HCT116 (cell line): ENCODE results near the gene SMPDL3B. TPM values are rescaled to one million over a fixed set of nuclear protein-coding genes. Genes with fewer than 3 reads are reported as not detected.
A peak's percentile ranks its signal among the peaks of the same experiment; 100 is the strongest.

Source experiments
- ATAC-seq: fragments of 200-7000 bp; cut with Tn5 transposase; 2 replicates; pipeline ENCODE4 v1.9.1; 2020; ENCODE audit warnings: mild to moderate bottlenecking, moderate library complexity
- BruUV-seq: library from RNA; stranded (reverse); fragments of 400-500 nt; replicated peaks from 2 replicates; lab custom pipeline; 2021; lab: Mats Ljungman, UMichigan
- CTCF ChIA-PET: fragments of 300-600 bp; sonication (Branson Sonifier 250); formaldehyde crosslinking; loops from one replicate; lab custom pipeline; 2021; ENCODE audit warnings: antibody characterized with exemption; lab: Charles Lee
- POLR2A ChIA-PET: fragments of 300-600, 350-600 bp; sonication (Branson Sonifier 250); formaldehyde crosslinking; loops from one replicate; lab custom pipeline; 2021; ENCODE audit warnings: antibody characterized with exemption; lab: Charles Lee
- RAD21 ChIA-PET, 2 experiments: fragments of 300-600 bp; sonication (Branson Sonifier 250); formaldehyde crosslinking; loops; one replicate each; lab custom pipeline; 2023; ENCODE audit warnings: low total read pairs in 2 of 2; ENCODE audit not compliant: uncharacterized antibody in 2 of 2, unreplicated experiment in 2 of 2, low non-redundant PET in 1 of 2; lab: Charles Lee
- DNase-seq: peaks from one replicate; pipeline ENCODE4 v3.0.0-alpha.2; 2010; ENCODE audit warnings: low read depth, low spot score
- H2AFZ ChIP-seq: fragments of 200-600 bp; shearing (Covaris generic), sonication (generic); 2 replicates; pipeline ENCODE4 v1.6.1; 2017; ENCODE audit warnings: low read depth, mixed run types, mixed read lengths, antibody characterized with exemption, low read length; ENCODE audit not compliant: poor library complexity, severe bottlenecking
- H3K27ac ChIP-seq: 2 replicates; pipeline ENCODE4 v1.5.1; 2012; ENCODE audit warnings: low read depth, low read length
- H3K27me3 ChIP-seq: fragments of 200-600 bp; sonication (generic); 2 replicates; pipeline ENCODE4 v1.6.1; 2016; ENCODE audit warnings: mixed run types, low read length, mixed read lengths; ENCODE audit not compliant: insufficient read depth
- H3K36me3 ChIP-seq, 2 experiments: fragments of 200-500 bp in 1 of 2; fragments of 200-600 bp in 1 of 2; sonication (Bioruptor generic) in 1 of 2; sonication (generic) in 1 of 2; 2 replicates each; pipeline versions ENCODE4 v1.5.1 to v1.6.1; 2014 to 2016; ENCODE audit warnings: low read length in 2 of 2, inconsistent platforms in 1 of 2, mixed read lengths in 1 of 2, mixed run types in 1 of 2; ENCODE audit not compliant: insufficient read depth in 2 of 2, control insufficient read depth in 1 of 2
- H3K4me1 ChIP-seq, 2 experiments: fragments of 200-600 bp in 1 of 2; sonication (generic) in 1 of 2; 2 replicates each; pipeline versions ENCODE4 v1.5.1 to v1.6.1; 2012 to 2017; ENCODE audit warnings: low read length in 2 of 2, inconsistent platforms in 1 of 2, mild to moderate bottlenecking in 1 of 2, mixed read lengths in 1 of 2, mixed run types in 1 of 2, moderate library complexity in 1 of 2; ENCODE audit not compliant: insufficient read depth in 2 of 2, control insufficient read depth in 1 of 2
- H3K4me2 ChIP-seq: fragments of 200-600 bp; sonication (generic); 2 replicates; pipeline ENCODE4 v1.6.1; 2017; ENCODE audit warnings: mixed run types, low read length, mixed read lengths
- H3K4me3 ChIP-seq, 2 experiments: fragments of 200-600 bp in 1 of 2; sonication (generic) in 1 of 2; replicated peaks in 1 of 2; 2 replicates each; pipeline ENCODE4 v1.5.1; 2011 to 2016; ENCODE audit warnings: low read length in 2 of 2, control low read depth in 1 of 2, low read depth in 1 of 2, mild to moderate bottlenecking in 1 of 2, mixed read lengths in 1 of 2, mixed run types in 1 of 2
- H3K79me2 ChIP-seq: fragments of 200-600 bp; sonication (generic); 2 replicates; pipeline ENCODE4 v1.6.1; 2017; ENCODE audit warnings: mild to moderate bottlenecking, mixed run types, low read length, moderate library complexity, mixed read lengths; ENCODE audit not compliant: insufficient read depth
- H3K9ac ChIP-seq: fragments of 200-600 bp; sonication (generic); 2 replicates; pipeline ENCODE4 v1.6.1; 2016; ENCODE audit warnings: low read length, mixed read lengths
- H3K9me2 ChIP-seq: fragments of 200-600 bp; sonication (generic), shearing (Covaris generic); 2 replicates; pipeline ENCODE4 v1.6.1; 2017; ENCODE audit warnings: mixed run types, mild to moderate bottlenecking, moderate library complexity; ENCODE audit not compliant: insufficient read depth
- H3K9me3 ChIP-seq, 2 experiments: fragments of 200-500 bp in 1 of 2; fragments of 200-600 bp in 1 of 2; sonication (Bioruptor generic) in 1 of 2; sonication (generic) in 1 of 2; 2 replicates each; pipeline ENCODE4 v1.6.1; 2014 to 2017; ENCODE audit warnings: low read length in 2 of 2, mixed read lengths in 2 of 2, inconsistent platforms in 1 of 2, low read depth in 1 of 2, mild to moderate bottlenecking in 1 of 2, mixed run types in 1 of 2, moderate library complexity in 1 of 2; ENCODE audit not compliant: control insufficient read depth in 1 of 2, insufficient read depth in 1 of 2
- H4K20me1 ChIP-seq: fragments of 200-600 bp; sonication (generic), shearing (Covaris generic); 2 replicates; pipeline ENCODE4 v1.6.1; 2017; ENCODE audit warnings: mixed run types, mild to moderate bottlenecking, moderate library complexity; ENCODE audit not compliant: insufficient read depth
- CBX3 ChIP-seq: IDR thresholded peaks from 2 replicates; pipeline ENCODE4 v1.6.1; 2012; ENCODE audit warnings: low read depth
- CEBPB ChIP-seq: IDR thresholded peaks from 2 replicates; pipeline ENCODE4 v1.6.1; 2012; ENCODE audit warnings: low read depth
- EGR1 ChIP-seq: IDR thresholded peaks from 2 replicates; pipeline ENCODE4 v1.6.1; 2012; ENCODE audit warnings: low read depth
- ELF1 ChIP-seq: IDR thresholded peaks from 2 replicates; pipeline ENCODE4 v1.6.1; 2012; ENCODE audit warnings: low read depth, borderline replicate concordance
- EZH2 ChIP-seq: fragments of 200-600 bp; sonication (generic); IDR thresholded peaks from 2 replicates; pipeline ENCODE4 v1.6.1; 2017; ENCODE audit warnings: antibody characterized with exemption, mixed run types
- EZH2phosphoT487 ChIP-seq: fragments of 200-600 bp; IDR thresholded peaks from 2 replicates; pipeline ENCODE4 v1.6.1; 2018; ENCODE audit warnings: antibody characterized with exemption, borderline replicate concordance
- FOSL1 ChIP-seq: IDR thresholded peaks from 2 replicates; pipeline ENCODE4 v1.6.1; 2012; ENCODE audit warnings: low read depth
- JUND ChIP-seq: IDR thresholded peaks from 2 replicates; pipeline ENCODE4 v1.6.1; 2012
- POLR2A ChIP-seq: IDR thresholded peaks from 2 replicates; pipeline ENCODE4 v1.7.0; 2011; ENCODE audit warnings: borderline replicate concordance; ENCODE audit not compliant: insufficient read depth, insufficient read length; ENCODE audit errors: extremely low read depth
- RAD21 ChIP-seq: IDR thresholded peaks from 2 replicates; pipeline ENCODE4 v1.6.1; 2012; ENCODE audit warnings: low read depth, mild to moderate bottlenecking
- SIN3A ChIP-seq: IDR thresholded peaks from 2 replicates; pipeline ENCODE4 v1.6.1; 2012; ENCODE audit warnings: low read depth
- SP1 ChIP-seq: IDR thresholded peaks from 2 replicates; pipeline ENCODE4 v1.6.1; 2012; ENCODE audit warnings: low read depth
- ZFX ChIP-seq: fragments of 450-650 bp; IDR thresholded peaks from 2 replicates; pipeline ENCODE4 v1.6.1; 2017
- ZNF274 ChIP-seq: fragments of 200-500 bp; sonication (Bioruptor generic); IDR thresholded peaks from 2 replicates; pipeline ENCODE4 v1.6.1; 2014; ENCODE audit warnings: mild to moderate bottlenecking, low read depth, low read length, inconsistent platforms
- intact Hi-C: fragments of 100-400 bp; cut with micrococcal nuclease; formaldehyde crosslinking; loops from 2 replicates; pipeline ENCODE4 v1.10.0; 2022
- total RNA-seq: library from RNA; stranded (reverse); gene quantifications from one replicate; pipeline ENCODE4 v1.2.1, GENCODE V29; 2021; ENCODE audit not compliant: unreplicated experiment
- TF ChIP-seq, protein P1 (sequence below): IDR thresholded peaks from 2 replicates; pipeline ENCODE4 v1.6.1; 2012
- TF ChIP-seq, protein P2 (sequence below): IDR thresholded peaks from 2 replicates; pipeline ENCODE4 v1.6.1; 2012
- TF ChIP-seq, protein P3 (sequence below), 3 experiments: fragments of 200-600 bp in 1 of 3; sonication (generic) in 1 of 3; IDR thresholded peaks in 2 of 3; conservative IDR thresholded peaks in 1 of 3; 2 replicates each; pipeline ENCODE4 v1.5.1; 2012 to 2017; ENCODE audit warnings: low read depth in 2 of 3, low read length in 2 of 3, antibody characterized with exemption in 1 of 3, borderline replicate concordance in 1 of 3, control low read depth in 1 of 3, mild to moderate bottlenecking in 1 of 3, mixed read lengths in 1 of 3, mixed run types in 1 of 3, moderate library complexity in 1 of 3; ENCODE audit not compliant: insufficient read depth in 1 of 3
- TF ChIP-seq, protein P4 (sequence below): IDR thresholded peaks from 2 replicates; pipeline ENCODE4 v1.6.1; 2011; ENCODE audit warnings: mild to moderate bottlenecking, low read length, moderate library complexity; ENCODE audit not compliant: insufficient replicate concordance; ENCODE audit errors: extremely low read depth
- TF ChIP-seq, protein P5 (sequence below): IDR thresholded peaks from 2 replicates; pipeline ENCODE4 v1.6.1; 2012; ENCODE audit warnings: low read depth

Gene SMPDL3B
- total RNA-seq, 1 experiment from 2014 or later = 16.4 TPM

DNA sequence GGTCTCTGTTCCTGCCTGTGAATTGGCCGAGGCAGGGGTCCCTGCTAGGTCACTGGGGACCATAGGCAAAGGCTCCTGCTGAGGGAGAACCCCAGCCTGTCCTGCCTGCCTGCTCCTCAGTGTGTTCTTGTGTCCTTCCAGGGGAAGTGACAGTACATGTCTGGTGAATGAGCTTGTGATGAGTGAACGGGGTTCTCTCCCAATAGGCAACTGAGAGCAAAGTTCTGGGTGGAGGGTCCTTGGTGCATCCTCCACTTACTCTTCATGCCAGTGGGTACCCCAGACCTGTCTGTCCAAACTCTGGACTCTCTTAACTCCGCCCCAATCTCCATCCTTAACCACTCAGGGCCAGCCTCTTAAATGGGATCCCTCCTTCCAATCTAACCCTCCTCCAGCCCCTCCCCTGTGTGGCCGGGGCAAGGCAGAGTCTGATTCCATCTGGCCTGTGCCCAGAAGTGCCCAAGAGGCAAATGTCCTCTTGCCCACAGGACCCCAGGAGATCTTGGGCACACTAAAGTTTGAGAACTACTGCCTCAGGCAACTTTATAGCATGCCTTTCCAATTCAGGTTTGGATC, 26.9 kb downstream of the SMPDL3B start:
- CTCF ChIA-PET = interaction anchor here (1.0 to 1.3 kb wide), 3 partner anchors 17 to 345 kb away, joined by 3 to 4 read pairs (median 3); no protein-coding TSS in a partner anchor
- peak overlapping the region; percentile 96 for H3K27ac ChIP-seq
- TF ChIP-seq SIN3A (no peak), SP1 (no peak), ELF1 (no peak), JUND (no peak), CEBPB (no peak), RAD21 (no peak), EZH2 (no peak), EZH2phosphoT487 (no peak), POLR2A (no peak), ZNF274 (no peak), CBX3 (no peak), EGR1 (no peak), ZFX (no peak), FOSL1 (no peak)
- TF ChIP-seq, protein P1, sequence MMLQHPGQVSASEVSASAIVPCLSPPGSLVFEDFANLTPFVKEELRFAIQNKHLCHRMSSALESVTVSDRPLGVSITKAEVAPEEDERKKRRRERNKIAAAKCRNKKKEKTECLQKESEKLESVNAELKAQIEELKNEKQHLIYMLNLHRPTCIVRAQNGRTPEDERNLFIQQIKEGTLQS = no peak
- TF ChIP-seq, protein P2, sequence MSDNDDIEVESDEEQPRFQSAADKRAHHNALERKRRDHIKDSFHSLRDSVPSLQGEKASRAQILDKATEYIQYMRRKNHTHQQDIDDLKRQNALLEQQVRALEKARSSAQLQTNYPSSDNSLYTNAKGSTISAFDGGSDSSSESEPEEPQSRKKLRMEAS = no peak
- TF ChIP-seq, protein P3, sequence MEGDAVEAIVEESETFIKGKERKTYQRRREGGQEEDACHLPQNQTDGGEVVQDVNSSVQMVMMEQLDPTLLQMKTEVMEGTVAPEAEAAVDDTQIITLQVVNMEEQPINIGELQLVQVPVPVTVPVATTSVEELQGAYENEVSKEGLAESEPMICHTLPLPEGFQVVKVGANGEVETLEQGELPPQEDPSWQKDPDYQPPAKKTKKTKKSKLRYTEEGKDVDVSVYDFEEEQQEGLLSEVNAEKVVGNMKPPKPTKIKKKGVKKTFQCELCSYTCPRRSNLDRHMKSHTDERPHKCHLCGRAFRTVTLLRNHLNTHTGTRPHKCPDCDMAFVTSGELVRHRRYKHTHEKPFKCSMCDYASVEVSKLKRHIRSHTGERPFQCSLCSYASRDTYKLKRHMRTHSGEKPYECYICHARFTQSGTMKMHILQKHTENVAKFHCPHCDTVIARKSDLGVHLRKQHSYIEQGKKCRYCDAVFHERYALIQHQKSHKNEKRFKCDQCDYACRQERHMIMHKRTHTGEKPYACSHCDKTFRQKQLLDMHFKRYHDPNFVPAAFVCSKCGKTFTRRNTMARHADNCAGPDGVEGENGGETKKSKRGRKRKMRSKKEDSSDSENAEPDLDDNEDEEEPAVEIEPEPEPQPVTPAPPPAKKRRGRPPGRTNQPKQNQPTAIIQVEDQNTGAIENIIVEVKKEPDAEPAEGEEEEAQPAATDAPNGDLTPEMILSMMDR (IDR thresholded peaks at IDR 0.05 in 2 of 3, conservative IDR thresholded peaks at IDR 0.05 in 1 of 3; ENCODE audit: borderline replicate concordance in 1 of 3, insufficient read depth in 1 of 3, low read depth in 2 of 3, low read length in 2 of 3) = no peak
- TF ChIP-seq, protein P4, sequence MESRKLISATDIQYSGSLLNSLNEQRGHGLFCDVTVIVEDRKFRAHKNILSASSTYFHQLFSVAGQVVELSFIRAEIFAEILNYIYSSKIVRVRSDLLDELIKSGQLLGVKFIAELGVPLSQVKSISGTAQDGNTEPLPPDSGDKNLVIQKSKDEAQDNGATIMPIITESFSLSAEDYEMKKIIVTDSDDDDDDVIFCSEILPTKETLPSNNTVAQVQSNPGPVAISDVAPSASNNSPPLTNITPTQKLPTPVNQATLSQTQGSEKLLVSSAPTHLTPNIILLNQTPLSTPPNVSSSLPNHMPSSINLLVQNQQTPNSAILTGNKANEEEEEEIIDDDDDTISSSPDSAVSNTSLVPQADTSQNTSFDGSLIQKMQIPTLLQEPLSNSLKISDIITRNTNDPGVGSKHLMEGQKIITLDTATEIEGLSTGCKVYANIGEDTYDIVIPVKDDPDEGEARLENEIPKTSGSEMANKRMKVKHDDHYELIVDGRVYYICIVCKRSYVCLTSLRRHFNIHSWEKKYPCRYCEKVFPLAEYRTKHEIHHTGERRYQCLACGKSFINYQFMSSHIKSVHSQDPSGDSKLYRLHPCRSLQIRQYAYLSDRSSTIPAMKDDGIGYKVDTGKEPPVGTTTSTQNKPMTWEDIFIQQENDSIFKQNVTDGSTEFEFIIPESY = no peak
- TF ChIP-seq, protein P5, sequence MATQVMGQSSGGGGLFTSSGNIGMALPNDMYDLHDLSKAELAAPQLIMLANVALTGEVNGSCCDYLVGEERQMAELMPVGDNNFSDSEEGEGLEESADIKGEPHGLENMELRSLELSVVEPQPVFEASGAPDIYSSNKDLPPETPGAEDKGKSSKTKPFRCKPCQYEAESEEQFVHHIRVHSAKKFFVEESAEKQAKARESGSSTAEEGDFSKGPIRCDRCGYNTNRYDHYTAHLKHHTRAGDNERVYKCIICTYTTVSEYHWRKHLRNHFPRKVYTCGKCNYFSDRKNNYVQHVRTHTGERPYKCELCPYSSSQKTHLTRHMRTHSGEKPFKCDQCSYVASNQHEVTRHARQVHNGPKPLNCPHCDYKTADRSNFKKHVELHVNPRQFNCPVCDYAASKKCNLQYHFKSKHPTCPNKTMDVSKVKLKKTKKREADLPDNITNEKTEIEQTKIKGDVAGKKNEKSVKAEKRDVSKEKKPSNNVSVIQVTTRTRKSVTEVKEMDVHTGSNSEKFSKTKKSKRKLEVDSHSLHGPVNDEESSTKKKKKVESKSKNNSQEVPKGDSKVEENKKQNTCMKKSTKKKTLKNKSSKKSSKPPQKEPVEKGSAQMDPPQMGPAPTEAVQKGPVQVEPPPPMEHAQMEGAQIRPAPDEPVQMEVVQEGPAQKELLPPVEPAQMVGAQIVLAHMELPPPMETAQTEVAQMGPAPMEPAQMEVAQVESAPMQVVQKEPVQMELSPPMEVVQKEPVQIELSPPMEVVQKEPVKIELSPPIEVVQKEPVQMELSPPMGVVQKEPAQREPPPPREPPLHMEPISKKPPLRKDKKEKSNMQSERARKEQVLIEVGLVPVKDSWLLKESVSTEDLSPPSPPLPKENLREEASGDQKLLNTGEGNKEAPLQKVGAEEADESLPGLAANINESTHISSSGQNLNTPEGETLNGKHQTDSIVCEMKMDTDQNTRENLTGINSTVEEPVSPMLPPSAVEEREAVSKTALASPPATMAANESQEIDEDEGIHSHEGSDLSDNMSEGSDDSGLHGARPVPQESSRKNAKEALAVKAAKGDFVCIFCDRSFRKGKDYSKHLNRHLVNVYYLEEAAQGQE = no peak
- no peak overlapping the region for H2AFZ ChIP-seq
- intact Hi-C loops = no loop called here
- BruUV-seq = TSS peak; percentile 40
- no peak for DNase-seq
- no peaks in the 10 kb centered on the region for H3K27me3 ChIP-seq
- RAD21 ChIA-PET = interaction anchor here in 1 of 2 experiments (1.0 kb wide), 1 partner anchor 104 kb away, joined by 3 read pairs; no protein-coding TSS in a partner anchor
- 0 out of 2 replicates have a peak overlapping the region, but pooled peaks have one; percentile 85 for H3K9ac ChIP-seq
- H3K9me3 ChIP-seq = no peaks in the 10 kb centered on the region
- H3K4me3 ChIP-seq = peak overlapping the region in 1 of 2 experiments; percentile 84; a peak in 1 of 4 replicates
- peak overlapping the region; percentile 100 for H3K4me2 ChIP-seq
- H3K4me1 ChIP-seq = peaks cover 20 to 45% of the 10 kb centered on the region in 2 experiments
- POLR2A ChIA-PET = interaction anchor here (2.3 kb wide), 1 partner anchor 10 kb away, joined by 6 read pairs; no protein-coding TSS in a partner anchor
- peak; percentile 35 for ATAC-seq
- H3K79me2 ChIP-seq = peaks cover 7% of the 10 kb centered on the region; the same call in 1 of the 2 replicates
- peaks cover 0 to 5% of the 10 kb centered on the region in 2 experiments; a peak in 1 of 4 replicates for H3K36me3 ChIP-seq
- no peaks in the 10 kb centered on the region for H4K20me1 ChIP-seq
- no peaks in the 10 kb centered on the region for H3K9me2 ChIP-seq
